ENCODE data around the gene MAGEA9.
"Not testable (repeated sequence)": the region's sequence is repeated elsewhere in the genome, so short reads cannot be mapped to it uniquely, and the experiment has no call there.

Gene MAGEA9

GRCh38 chrX:149818652-149819051, 36.9 kb downstream of the MAGEA9 start:
- DNase-seq, result no peak

DNA sequence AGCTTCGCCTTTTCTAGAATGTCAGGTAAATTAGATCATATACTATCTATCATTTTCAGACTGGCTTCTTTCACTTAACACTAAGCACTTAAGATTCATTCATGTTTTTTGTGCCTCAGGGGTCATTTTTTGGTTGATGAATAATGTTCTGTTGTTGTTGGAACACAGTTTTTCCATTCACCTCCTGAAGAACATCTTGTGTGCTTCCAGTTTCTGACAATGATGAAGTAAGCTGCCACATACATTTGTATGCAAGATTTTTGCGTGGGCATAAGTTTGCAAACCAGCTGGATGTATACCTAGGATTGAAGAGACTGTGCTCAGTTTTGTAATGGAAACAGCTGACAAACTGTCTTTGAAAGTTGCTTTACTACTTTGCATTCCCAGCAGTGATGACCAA, 37.6 kb downstream of the MAGEA9 start:
- DNase-seq, result no peak

- peak; percentile 26 to 46 for DNase-seq
Measured at GRCh38 chrX:149825424-149825823, 43.7 kb downstream of the MAGEA9 start.

- no peak for DNase-seq
Measured at GRCh38 chrX:149827254-149827653, 45.5 kb downstream of the MAGEA9 start.

DNA sequence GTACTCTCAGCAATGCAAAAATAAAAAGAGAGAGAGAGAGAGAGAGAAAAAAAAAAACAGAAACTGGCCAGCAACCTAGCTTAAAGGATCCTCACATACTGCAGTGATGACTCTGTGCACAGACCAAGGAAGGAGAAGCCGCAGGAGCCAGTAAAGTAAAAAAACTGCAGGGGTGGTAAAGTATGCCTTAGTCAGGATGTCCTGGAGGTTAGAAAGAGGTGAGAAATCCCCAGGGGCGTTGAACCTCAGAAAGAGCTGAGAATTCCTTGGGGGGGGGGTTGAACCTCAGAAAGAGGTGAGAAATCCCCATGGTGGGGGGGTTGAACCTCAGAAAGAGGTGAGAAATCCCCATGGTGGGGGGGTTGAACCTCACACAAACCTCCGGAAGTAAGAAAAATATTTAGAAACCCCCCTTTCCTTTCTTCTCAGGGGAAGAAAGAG, 48.0 kb downstream of the MAGEA9 start:
- DNase-seq, result peak; percentile 34 to 68

GRCh38 chrX:149830192-149830873, 48.6 kb downstream of the MAGEA9 start:
- DNase-seq, result peak; percentile 15 to 35

DNA sequence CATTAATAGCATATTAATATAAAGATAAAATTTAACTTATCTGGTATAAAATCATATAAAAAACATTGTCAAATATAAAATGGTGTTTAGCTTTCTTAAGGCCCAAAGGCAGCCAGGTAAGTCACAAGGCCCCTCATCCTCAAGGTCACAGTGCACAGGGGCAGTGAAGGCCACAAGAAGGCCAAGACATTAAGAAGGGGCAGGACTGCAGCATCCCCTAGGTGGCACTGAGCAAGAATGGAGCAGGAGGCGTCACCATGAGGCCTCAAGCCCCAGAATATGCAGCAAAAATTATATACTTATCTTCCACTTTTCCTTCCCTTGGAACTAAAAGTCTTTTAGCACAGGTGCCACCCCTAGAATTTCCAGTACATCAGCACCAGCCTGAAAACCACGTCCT, 49.7 kb downstream of the MAGEA9 start:
- no peak for DNase-seq

GRCh38 chrX:149836728-149837127, 55.0 kb downstream of the MAGEA9 start:
- not testable (repeated sequence) for DNase-seq

DNA sequence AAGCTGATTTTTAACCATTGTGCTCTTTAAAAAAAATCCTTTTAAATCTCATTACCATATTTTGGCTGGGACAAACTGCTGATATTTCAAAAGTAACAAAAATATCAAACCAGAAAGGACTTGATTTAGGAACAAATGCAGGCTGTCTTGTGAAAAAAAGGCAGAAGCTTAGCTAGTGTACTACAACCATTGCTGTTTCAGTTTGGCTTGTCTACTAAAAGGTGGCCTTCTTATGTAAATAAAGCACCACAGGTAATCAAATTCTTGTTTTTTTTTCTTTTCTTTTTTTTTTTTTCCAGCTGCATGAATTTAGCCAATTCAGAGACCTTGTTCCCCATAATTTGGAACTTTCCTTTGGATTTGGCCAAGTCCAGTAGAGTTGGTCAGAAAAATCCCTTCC, 55.4 kb downstream of the MAGEA9 start:
- DNase-seq, result no peak

Measured in CD4-positive, alpha-beta T cell treated with Interleukin-4 for 1 hour (primary cell).